Endometrial microvascular endothelial cells (primary cell): ENCODE data around the gene GIMAP5. TPM values are rescaled to one million over a fixed set of nuclear protein-coding genes. Genes with fewer than 3 reads are reported as not detected.

Experiments used
- in situ Hi-C: cut with HindIII; loops from 2 replicates; pipeline ENCODE4 v1.10.0; 2017; ENCODE audit warnings: low sequenced_read_pairs, low pct_unique_long_range_greater_than_20kb; ENCODE audit errors: inconsistent ontology term
- total RNA-seq: library from RNA; depleted of rRNA; stranded (reverse); fragments of >200 nt; gene quantifications from one replicate; pipeline ENCODE4 v1.2.3, GENCODE V29; 2015; ENCODE audit errors: inconsistent ontology term

GIMAP5 gene
- 13.6 TPM for total RNA-seq

DNA sequence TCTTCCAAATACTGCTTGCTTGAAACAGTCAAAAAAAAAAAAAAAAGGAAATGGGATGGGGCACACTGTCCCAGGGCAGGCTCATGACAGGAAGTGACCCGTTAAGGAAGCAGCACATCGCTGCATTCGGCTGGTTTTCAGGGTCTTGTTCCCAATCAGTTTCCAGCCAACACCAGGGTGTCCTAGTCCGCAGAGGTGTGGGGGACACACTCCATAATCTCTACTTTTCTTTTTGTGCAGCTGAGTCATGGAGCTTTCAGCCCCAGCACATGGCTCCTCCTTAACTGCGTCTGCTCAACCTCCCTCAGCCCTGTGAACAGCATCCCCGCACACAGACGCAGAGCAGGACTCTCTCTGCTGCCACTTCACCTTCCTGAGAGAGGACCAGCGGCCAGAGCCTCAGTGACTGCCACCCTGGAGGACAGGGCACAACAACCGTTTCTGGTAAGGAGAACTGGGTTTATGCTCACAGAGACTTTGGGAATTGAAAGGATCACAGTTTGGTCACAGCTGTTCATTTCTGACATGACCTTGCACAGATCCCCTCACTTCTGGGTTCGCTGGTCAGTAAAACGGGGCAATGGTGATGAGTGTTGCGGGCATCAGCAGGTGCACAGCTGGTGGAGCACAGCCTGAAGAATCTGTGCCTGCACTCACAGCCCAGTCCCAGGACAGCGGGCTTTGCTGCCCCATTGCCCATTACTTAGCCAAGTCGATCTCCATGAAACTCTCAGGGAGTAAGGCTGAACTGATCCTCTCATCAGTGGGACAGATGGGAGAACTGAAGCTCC is at the start of gene GIMAP5:
TSS of gene GIMAP5 (plus strand) at position 154 of the 791 bp plus-strand sequence. CDS start 3,467 bp downstream, outside the sequence.
- in situ Hi-C loops = no loop called here

DNA sequence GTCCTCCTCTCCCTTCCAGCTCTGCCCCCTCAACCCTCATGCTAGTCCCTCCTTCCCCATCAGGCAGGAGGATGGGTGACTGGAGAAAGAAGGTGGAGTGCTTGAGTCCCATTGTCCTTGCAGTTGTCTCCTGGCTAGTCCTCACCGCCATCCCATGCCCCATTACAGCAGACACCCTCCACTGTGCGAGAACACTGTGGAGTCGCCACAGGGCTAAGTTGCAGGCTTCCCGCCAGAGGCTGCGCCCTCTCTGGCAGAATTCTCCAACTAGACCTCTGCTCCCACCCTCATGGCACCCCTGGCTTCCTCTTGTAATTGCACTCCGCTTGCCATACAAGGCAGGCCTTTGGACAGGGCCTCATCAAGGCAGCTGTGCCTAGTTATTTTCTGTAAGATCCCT is 48.6 kb upstream of the GIMAP5 start:
- in situ Hi-C loops = no loop called here

DNA sequence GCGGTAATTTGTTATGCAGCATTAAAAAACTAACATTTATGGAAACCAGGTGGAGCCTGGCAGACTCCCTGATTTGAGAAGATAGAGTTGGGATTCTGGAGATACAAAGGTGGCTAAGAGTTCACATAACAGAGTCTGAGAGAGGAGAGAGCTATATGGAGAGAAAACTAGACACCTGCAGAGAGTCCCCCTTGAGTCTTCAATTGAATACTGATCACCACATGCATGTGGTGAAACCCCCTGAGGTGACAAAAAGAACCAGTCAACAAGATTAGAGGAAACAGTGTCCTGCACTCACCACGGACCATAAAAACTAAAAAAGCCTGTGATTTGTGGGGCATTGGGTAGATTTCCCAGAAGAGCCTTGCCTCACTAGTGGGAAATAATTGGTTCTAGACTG is 41.6 kb upstream of the GIMAP5 start:
- in situ Hi-C loops = no loop called here

DNA sequence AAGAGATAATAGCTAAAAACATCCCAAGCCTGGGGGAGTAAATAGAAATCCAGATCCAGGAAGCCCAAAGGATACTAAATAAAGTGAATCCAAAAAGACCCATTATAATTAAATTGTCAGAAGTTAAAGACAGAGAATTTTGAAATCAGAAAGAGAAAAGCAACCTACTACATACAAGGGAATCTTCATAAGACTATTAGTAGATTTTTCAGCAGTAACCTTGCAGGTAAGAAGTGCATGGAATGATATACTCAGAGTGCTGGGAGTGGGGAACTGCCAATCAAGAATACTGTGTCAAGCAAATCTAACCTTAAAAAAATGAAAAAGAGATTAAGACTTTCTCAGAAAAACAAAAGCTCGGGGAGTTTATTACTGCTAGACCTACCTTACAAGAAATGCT is 34.0 kb upstream of the GIMAP5 start:
- in situ Hi-C loops = no loop called here

GRCh38 chr7:150715293-150715692 is 21.9 kb upstream of the GIMAP5 start:
- in situ Hi-C loops = no loop called here

GRCh38 chr7:150715738-150716137 is 21.5 kb upstream of the GIMAP5 start:
- in situ Hi-C loops = no loop called here

DNA sequence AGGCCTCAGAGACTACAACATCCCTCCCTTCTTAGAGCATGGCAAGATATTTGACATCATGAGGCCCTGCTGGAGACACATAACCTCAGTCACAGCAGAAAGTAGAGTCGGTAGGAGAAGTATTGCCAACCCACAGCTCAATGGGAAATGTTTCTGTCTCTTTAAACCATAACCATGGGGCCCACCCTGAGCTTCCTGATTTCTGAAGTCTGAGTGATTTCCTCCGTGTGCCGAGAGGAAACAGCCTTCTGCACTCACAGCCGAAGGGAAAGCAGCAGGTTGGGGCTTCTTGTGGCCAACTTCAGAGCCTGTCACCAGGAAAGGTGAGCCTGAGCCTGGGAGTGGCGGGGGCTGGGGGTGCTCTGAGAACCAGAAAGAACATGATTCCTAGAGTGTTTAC is 20.9 kb upstream of the GIMAP5 start, which contains the start of gene GIMAP1:
TSS of gene GIMAP1 (plus strand) at position 246 of the 400 bp plus-strand sequence. CDS start 2,435 bp downstream, outside the sequence.
- in situ Hi-C loops = no loop called here

- in situ Hi-C loops = no loop called here
Observed at GRCh38 chr7:150716939-150717338, 20.3 kb upstream of the GIMAP5 start.

DNA sequence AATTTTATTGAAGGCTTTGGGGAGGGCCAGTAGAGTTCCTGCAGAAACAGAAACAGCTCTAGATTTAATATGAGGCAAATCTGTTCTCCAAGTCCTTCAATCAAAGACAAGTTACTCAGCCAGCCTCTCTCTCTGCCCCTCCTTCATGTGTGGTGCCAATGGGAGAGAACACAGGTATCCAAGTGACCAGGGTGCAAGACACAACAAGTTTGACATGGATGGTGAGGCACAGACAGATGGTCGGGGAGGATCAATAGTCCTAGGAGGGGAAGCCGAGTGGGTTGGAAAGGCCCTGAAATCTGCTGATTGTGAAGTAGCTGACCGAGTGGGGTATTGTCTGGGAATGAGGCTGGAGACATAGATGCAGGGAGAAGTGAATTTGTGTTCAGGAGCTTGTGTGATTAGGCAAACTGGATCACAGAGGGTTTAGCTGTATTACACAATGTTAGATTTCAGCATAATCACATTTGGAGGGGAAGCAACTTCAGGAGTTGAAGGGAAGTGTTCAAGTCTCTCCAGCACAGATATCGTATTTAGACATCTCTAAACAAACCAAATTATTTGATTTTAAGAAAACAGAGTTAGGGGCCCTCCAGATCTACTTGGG is 19.3 kb upstream of the GIMAP5 start:
- in situ Hi-C loops = no loop called here

DNA sequence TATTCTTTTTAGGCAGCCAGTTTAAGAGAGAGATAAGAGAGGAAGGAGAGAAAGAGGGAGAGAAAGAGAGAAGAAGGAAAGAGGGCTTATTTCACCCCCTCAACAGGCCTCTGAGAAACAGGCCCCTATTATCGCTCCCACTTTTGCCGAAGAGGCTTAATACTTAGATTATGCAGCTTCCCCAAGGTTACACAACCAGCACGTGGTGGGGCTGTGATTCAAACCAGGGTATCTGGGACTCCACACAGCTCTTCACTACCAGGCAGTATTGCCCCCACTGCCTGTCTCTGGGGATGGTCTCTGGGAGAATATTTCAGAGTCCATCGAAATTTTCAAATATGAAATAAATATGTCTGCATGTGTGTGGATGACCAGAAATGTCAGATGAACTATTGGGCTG is 17.8 kb upstream of the GIMAP5 start:
- in situ Hi-C loops = no loop called here

DNA sequence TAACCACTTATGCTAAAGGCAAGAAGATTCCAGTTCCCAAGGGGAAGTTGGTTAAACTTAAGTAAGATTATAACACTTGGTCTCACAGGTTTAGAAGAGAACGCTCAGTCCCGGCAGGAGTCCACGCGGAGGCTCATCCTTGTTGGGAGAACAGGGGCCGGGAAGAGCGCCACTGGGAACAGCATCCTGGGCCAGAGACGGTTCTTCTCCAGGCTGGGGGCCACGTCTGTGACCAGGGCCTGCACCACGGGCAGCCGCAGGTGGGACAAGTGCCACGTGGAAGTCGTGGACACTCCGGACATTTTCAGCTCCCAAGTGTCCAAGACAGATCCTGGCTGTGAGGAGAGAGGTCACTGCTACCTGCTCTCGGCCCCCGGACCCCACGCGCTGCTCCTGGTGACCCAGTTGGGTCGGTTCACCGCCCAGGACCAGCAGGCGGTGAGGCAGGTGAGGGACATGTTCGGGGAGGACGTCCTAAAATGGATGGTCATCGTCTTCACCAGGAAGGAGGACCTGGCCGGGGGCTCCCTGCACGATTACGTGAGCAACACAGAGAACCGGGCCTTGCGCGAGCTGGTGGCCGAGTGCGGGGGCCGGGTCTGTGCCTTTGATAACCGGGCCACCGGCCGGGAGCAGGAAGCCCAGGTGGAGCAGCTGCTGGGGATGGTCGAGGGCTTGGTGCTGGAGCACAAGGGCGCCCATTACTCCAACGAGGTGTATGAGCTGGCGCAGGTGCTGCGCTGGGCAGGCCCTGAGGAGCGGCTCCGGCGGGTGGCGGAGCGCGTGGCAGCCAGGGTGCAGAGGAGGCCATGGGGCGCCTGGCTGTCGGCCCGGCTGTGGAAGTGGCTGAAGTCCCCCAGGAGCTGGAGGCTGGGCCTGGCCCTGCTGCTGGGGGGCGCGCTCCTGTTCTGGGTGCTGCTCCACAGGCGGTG is 17.0 kb upstream of the GIMAP5 start:
- in situ Hi-C loops = no loop called here

DNA sequence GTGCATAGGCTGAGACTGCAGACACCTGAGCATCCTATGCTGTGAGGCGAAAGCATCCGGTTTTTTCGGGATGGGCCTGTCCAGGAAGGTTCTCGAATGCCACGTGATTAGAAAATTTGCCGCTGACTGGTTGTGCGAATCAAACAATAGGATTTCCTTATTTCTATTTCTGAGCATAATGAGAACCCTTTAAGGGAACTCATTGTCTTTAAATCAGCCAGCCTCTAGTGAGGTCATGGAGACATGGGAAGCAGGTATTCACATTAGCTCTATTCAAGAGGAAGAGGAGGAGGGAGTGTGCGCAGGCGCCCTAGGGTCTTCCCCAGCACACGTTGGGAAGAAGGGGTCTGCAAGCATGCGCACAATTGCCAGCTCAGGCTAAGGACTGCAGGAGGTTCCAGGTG is 15.2 kb upstream of the GIMAP5 start:
- in situ Hi-C loops = no loop called here

- in situ Hi-C loops = no loop called here
Observed at GRCh38 chr7:150722431-150722931, 14.7 kb upstream of the GIMAP5 start.

- in situ Hi-C loops = no loop called here
Observed at GRCh38 chr7:150723467-150723866, 13.8 kb upstream of the GIMAP5 start.

DNA sequence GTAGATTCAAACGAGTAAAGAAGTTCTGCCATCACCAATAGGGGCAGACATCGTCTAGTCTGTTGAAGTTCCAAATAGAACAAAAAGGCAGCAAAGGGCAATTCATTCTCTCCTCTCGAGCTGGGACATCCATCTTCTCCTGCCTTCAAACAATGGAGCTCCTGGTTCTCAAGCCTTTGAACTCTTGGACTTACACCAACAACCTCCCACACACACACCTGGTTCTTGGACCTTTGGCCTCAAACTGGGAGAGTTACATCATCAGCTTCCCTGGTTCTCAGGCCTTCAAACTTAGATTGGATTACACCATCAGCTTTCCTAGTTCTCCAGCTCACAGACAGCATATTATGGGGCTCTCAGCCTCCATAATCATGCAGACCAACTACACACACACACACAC is 9.8 kb upstream of the GIMAP5 start:
- in situ Hi-C loops = no loop called here

DNA sequence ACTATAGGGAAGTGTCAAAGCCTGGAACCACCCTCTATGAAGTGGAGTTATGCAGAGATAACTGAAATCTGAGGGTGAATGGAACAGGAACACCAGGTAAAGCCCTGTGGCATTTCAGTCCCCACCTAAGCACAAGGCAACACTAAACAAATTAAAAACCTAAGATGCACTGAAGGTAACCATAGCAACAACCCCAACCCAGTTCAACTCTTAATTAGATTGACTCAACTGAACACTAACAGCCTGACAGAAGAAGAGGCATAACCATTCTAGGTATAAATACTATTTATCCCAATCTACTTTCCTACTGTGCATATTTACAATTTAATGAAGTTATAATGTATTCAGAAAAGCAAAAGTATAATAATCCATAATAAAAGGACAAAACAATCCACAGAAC is 9.2 kb upstream of the GIMAP5 start:
- in situ Hi-C loops = no loop called here

GRCh38 chr7:150728609-150729008 is 8.6 kb upstream of the GIMAP5 start:
- in situ Hi-C loops = no loop called here

DNA sequence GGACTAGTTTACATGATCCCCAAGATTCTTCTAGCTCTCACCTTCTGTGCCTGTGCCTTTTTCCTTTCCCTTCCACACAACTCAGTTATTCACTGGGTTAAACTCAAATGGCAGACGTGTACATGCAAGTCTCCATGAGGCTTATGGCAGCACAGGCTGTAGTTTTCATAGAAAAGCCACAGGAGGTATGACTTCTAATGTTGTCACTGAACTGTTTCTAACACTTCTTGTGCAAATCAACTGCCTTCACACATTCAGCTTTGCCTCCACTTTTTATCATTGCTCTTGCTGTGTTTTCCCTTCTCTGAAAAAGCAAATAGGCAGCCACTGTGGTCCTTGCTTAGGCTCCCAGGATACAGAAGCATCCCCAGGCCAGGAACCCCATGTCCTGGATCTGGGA is 5.3 kb upstream of the GIMAP5 start:
- in situ Hi-C loops = no loop called here

GRCh38 chr7:150732786-150733481 is 4.3 kb upstream of the GIMAP5 start:
- in situ Hi-C loops = no loop called here
